ENCODE data around the gene BCL2.

- TF ChIP-seq CTCF (IDR thresholded peaks at IDR 0.05) (no peak), ZFX (IDR thresholded peaks at IDR 0.05; ENCODE audit: borderline replicate concordance) (no peak)
Observed at GRCh38 chr18:63109802-63110201, 209.8 kb downstream of the BCL2 start.
